ENCODE measurements around the gene MFSD6. TPM values are rescaled to one million over a fixed set of nuclear protein-coding genes. Genes with fewer than 3 reads are reported as not detected.

The MFSD6 gene
- total RNA-seq, 1 donor from 2014 or later, result 50.5 TPM

DNA sequence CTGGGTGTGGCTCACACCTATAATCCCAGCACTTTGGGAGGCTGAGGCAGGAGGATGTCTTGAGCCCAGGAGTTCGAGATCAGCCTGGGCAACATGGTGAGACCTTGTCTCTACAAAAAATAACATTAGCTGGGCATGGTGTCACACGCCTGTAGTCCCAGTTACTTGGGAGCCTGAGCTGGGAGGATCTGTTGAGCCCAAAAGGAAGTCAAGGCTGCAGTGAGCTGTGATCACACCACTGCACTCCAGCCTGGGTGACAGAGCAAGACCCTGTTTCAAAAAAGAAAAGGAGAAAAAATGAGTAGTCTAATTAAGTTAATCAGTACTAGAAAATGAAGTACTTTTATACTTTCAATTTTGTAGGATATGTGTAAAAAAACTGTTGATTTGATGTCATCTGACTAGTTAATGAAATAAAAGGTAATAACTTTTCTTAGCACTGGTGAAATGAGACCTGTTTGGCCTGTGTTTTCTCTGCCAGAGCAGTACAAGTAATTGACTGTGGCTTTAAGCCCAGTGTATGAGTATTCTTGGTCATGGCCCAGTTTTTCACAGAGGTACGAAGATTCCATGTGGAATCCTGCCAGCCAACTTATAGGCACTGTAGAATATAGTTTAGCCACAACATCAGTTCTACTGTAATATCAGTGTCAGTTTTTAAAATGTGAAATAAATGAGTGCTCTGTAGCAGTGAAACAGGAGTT is 35.8 kb downstream of the MFSD6 start:
- intact Hi-C loops (cut with DNase I), result no loop called here
- H3K4me3 ChIP-seq, result no peak overlapping the region
- H3K27ac ChIP-seq, result no peak overlapping the region
- H3K36me3 ChIP-seq, result no peaks in the 10 kb centered on the region
- no peaks in the 10 kb centered on the region for H3K9me3 ChIP-seq
- no peak for DNase-seq
- H3K27me3 ChIP-seq (ENCODE audit: low read depth), result no peaks in the 10 kb centered on the region
- no peak for ATAC-seq
- TF ChIP-seq, protein P1, sequence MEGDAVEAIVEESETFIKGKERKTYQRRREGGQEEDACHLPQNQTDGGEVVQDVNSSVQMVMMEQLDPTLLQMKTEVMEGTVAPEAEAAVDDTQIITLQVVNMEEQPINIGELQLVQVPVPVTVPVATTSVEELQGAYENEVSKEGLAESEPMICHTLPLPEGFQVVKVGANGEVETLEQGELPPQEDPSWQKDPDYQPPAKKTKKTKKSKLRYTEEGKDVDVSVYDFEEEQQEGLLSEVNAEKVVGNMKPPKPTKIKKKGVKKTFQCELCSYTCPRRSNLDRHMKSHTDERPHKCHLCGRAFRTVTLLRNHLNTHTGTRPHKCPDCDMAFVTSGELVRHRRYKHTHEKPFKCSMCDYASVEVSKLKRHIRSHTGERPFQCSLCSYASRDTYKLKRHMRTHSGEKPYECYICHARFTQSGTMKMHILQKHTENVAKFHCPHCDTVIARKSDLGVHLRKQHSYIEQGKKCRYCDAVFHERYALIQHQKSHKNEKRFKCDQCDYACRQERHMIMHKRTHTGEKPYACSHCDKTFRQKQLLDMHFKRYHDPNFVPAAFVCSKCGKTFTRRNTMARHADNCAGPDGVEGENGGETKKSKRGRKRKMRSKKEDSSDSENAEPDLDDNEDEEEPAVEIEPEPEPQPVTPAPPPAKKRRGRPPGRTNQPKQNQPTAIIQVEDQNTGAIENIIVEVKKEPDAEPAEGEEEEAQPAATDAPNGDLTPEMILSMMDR (IDR thresholded peaks at IDR 0.05), result no peak
- H3K4me1 ChIP-seq, result peaks cover 32% of the 10 kb centered on the region

DNA sequence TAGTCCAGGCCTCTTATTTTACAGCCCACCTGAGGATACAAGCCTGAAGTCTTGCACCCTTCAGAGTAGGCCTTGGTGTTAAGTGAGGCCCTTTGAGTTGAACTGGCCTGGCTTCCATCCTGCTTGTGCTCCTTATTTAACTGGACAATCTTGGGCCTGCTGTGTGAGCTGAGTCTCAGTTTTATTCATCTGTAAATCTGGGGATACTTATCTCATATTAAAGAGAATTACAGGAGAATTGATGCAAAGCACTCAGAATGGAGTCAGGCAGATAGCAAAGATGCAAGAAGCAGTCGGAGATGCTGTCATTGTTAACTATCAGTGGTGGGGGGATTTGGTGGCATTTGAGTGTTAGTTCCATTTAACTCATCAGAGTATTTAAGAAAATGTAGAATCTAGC is 36.8 kb downstream of the MFSD6 start:
- intact Hi-C loops (cut with DNase I), result no loop called here
- no peak overlapping the region for H3K4me3 ChIP-seq
- H3K4me1 ChIP-seq, result peaks cover 29% of the 10 kb centered on the region
- TF ChIP-seq, protein P1 (IDR thresholded peaks at IDR 0.05), result no peak
- no peaks in the 10 kb centered on the region for H3K9me3 ChIP-seq
- ATAC-seq (no peak), DNase-seq (no peak)
- H3K36me3 ChIP-seq, result no peaks in the 10 kb centered on the region
- no peaks in the 10 kb centered on the region for H3K27me3 ChIP-seq (ENCODE audit: low read depth)
- H3K27ac ChIP-seq, result no peak overlapping the region

DNA sequence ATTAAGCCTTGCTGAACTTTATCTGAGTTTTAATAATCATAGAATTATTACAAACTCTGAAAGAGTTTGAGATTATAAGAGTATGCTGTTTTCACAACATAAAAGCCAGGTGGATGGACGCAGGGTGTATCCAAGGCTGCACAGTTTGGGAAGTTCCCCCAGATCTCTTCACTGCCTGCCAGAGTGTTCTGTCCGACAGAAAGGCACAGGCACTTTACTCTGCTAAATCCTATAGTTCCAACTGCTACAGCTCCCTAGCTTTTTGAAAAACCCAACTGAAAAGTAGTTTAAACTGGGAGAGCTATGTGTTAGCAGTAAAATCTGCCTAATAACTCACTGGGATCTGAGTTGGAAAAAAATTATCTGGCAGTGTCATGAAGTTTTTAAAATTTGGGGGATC is 38.0 kb downstream of the MFSD6 start:
- Histone ChIP-seq H3K4me3 (no peak overlapping the region), H3K27me3 (ENCODE audit: low read depth) (no peaks in the 10 kb centered on the region), H3K27ac (no peak overlapping the region), H3K9me3 (no peaks in the 10 kb centered on the region), H3K4me1 (peaks cover 25% of the 10 kb centered on the region), H3K36me3 (no peaks in the 10 kb centered on the region)
- intact Hi-C loops (cut with DNase I), result no loop called here
- ATAC-seq (no peak), DNase-seq (no peak)
- TF ChIP-seq, protein P1 (IDR thresholded peaks at IDR 0.05), result no peak

DNA sequence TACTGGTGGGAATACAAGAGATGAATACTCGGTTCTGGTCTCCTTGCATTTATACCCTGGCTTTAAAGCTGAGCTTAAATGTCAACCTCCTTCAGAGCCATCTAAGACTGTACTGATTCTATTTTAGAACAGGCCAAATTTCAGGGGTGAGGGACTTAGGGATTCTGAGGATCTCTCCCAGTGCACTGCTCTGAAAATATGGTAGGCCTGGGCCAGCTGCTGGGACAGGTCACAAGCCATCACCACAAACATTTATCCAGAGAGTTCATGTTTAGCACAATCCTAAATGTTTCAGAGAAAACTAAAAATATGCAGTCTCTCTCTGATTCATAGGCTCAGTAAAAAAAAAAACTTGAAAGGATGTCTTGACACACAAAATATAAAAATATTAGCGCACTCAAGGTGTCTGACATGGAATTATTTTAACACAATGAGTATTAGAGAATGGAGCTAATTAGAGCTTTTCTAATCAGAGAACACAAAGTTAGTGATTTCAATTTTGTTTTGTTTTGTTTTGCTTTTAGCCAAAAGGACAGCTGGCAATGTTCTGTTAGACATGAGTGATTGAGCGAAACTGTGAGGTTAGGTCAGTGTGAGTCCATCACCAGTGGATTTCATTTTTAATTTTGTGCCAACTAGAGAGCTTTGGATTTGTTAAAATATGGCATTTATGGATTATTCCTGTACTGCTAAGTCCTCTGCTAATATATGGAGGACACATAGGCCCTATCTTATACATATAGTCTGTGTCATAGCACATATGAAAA is 38.8 kb downstream of the MFSD6 start:
- no peak overlapping the region for H3K27ac ChIP-seq
- H3K36me3 ChIP-seq, result no peaks in the 10 kb centered on the region
- peaks cover 21% of the 10 kb centered on the region for H3K4me1 ChIP-seq
- intact Hi-C loops (cut with DNase I), result no loop called here
- H3K27me3 ChIP-seq (ENCODE audit: low read depth), result no peaks in the 10 kb centered on the region
- DNase-seq (no peak), ATAC-seq (no peak)
- TF ChIP-seq, protein P1 (IDR thresholded peaks at IDR 0.05), result no peak
- H3K9me3 ChIP-seq, result no peaks in the 10 kb centered on the region
- no peak overlapping the region for H3K4me3 ChIP-seq

GRCh38 chr2:190447766-190448165 is 39.6 kb downstream of the MFSD6 start:
- no peak for ATAC-seq
- H3K27me3 ChIP-seq (ENCODE audit: low read depth), result no peaks in the 10 kb centered on the region
- TF ChIP-seq, protein P1 (IDR thresholded peaks at IDR 0.05), result no peak
- intact Hi-C loops (cut with DNase I), result no loop called here
- H3K36me3 ChIP-seq, result no peaks in the 10 kb centered on the region
- no peak for DNase-seq
- H3K9me3 ChIP-seq, result no peaks in the 10 kb centered on the region
- peaks cover 21% of the 10 kb centered on the region for H3K4me1 ChIP-seq
- H3K27ac ChIP-seq, result no peak overlapping the region
- H3K4me3 ChIP-seq, result no peak overlapping the region

Data from lower lobe of right lung (tissue), 2 donors.